OCI-LY1 (cell line): ENCODE data around the gene KLC1.

ENCODE experiments used
- H2AFZ ChIP-seq: fragments of 200-600 bp; sonication (generic), shearing (Covaris generic); 2 replicates; pipeline ENCODE4 v1.6.0; 2014; ENCODE audit warnings: antibody characterized with exemption, mild to moderate bottlenecking, low read length
- H3F3A ChIP-seq: fragments of 200-600 bp; sonication (generic), shearing (Covaris generic); 2 replicates; pipeline ENCODE4 v1.6.0; 2014; ENCODE audit warnings: mild to moderate bottlenecking, antibody characterized with exemption, low read length, moderate library complexity; ENCODE audit not compliant: insufficient read depth
- H3K27ac ChIP-seq: fragments of 200-600 bp; sonication (generic); 2 replicates; pipeline ENCODE4 v1.5.1; 2014; ENCODE audit warnings: low read length, mixed run types, mild to moderate bottlenecking, low read depth; ENCODE audit not compliant: poor library complexity, severe bottlenecking
- H3K27me3 ChIP-seq: fragments of 200-600 bp; sonication (generic); 2 replicates; pipeline ENCODE4 v1.6.0; 2014; ENCODE audit warnings: antibody characterized with exemption, mild to moderate bottlenecking, low read length, moderate library complexity; ENCODE audit not compliant: insufficient read depth
- H3K36me3 ChIP-seq: fragments of 200-600 bp; sonication (generic); 2 replicates; pipeline ENCODE4 v1.6.1; 2014; ENCODE audit warnings: mild to moderate bottlenecking, antibody characterized with exemption, low read length, moderate library complexity, mixed read lengths; ENCODE audit not compliant: insufficient read depth
- H3K4me1 ChIP-seq: fragments of 200-600 bp; sonication (generic); 2 replicates; pipeline ENCODE4 v1.5.1; 2014; ENCODE audit warnings: mild to moderate bottlenecking, low read length, moderate library complexity; ENCODE audit not compliant: insufficient read depth, severe bottlenecking
- H3K4me2 ChIP-seq: fragments of 200-600 bp; sonication (generic), shearing (Covaris generic); 2 replicates; pipeline ENCODE4 v1.6.1; 2014; ENCODE audit warnings: low read length
- H3K4me3 ChIP-seq: fragments of 200-600 bp; sonication (generic); 2 replicates; pipeline ENCODE4 v1.5.1; 2014; ENCODE audit warnings: low read length, low read depth, mild to moderate bottlenecking, mixed read lengths; ENCODE audit not compliant: poor library complexity, severe bottlenecking
- H3K79me2 ChIP-seq: fragments of 200-600 bp; shearing (Covaris generic); 2 replicates; pipeline ENCODE4 v1.6.1; 2016; ENCODE audit warnings: mixed run types, low read length, mixed read lengths; ENCODE audit not compliant: insufficient read depth
- H3K9ac ChIP-seq: fragments of 200-600 bp; sonication (generic), shearing (Covaris generic); 2 replicates; pipeline ENCODE4 v1.6.1; 2014; ENCODE audit warnings: mild to moderate bottlenecking, low read length, mixed read lengths
- H3K9me2 ChIP-seq: fragments of 200-600 bp; sonication (generic), shearing (Covaris generic); 2 replicates; pipeline ENCODE4 v1.6.1; 2014; ENCODE audit warnings: low read depth, mild to moderate bottlenecking, low read length, mixed read lengths
- H3K9me3 ChIP-seq: fragments of 200-600 bp; shearing (Covaris generic); 2 replicates; pipeline ENCODE4 v1.6.1; 2014; ENCODE audit warnings: low read length, mixed read lengths
- H4K20me1 ChIP-seq: fragments of 200-600 bp; sonication (generic), shearing (Covaris generic); 2 replicates; pipeline ENCODE4 v1.6.0; 2016; ENCODE audit warnings: mild to moderate bottlenecking, low read length; ENCODE audit not compliant: insufficient read depth
- CTCF ChIP-seq: fragments of 200-600 bp; sonication (generic), shearing (Covaris generic); IDR thresholded peaks from 2 replicates; pipeline ENCODE4 v1.5.1; 2017; ENCODE audit warnings: mild to moderate bottlenecking, antibody characterized with exemption, low read length, moderate library complexity, mixed read lengths
- EZH2 ChIP-seq: fragments of 200-600 bp; sonication (generic), shearing (Covaris generic); IDR thresholded peaks from 2 replicates; pipeline ENCODE4 v1.8.0; 2017; ENCODE audit warnings: borderline replicate concordance, mixed run types, mild to moderate bottlenecking, antibody characterized with exemption, low read length, moderate library complexity, mixed read lengths

Gene KLC1

GRCh38 chr14:103584326-103584915 is 44.6 kb upstream of the KLC1 start:
- no peak overlapping the region for H3K9ac ChIP-seq
- H3F3A ChIP-seq, result no peaks in the 10 kb centered on the region
- no peak overlapping the region for H3K27ac ChIP-seq
- H3K79me2 ChIP-seq, result no peaks in the 10 kb centered on the region
- H4K20me1 ChIP-seq, result no peaks in the 10 kb centered on the region
- no peak overlapping the region for H3K4me3 ChIP-seq
- no peaks in the 10 kb centered on the region for H3K9me3 ChIP-seq
- no peaks in the 10 kb centered on the region for H3K27me3 ChIP-seq
- TF ChIP-seq EZH2, result no peak
- no peak overlapping the region for H3K4me2 ChIP-seq
- no peak overlapping the region for H2AFZ ChIP-seq
- H3K36me3 ChIP-seq, result peaks cover 17% of the 10 kb centered on the region
- H3K9me2 ChIP-seq, result no peaks in the 10 kb centered on the region
- H3K4me1 ChIP-seq, result no peaks in the 10 kb centered on the region

- H2AFZ ChIP-seq, result no peak overlapping the region
- H3K79me2 ChIP-seq, result no peaks in the 10 kb centered on the region
- no peaks in the 10 kb centered on the region for H3F3A ChIP-seq
- H3K27ac ChIP-seq, result peak overlapping the region; percentile 57
- no peaks in the 10 kb centered on the region for H3K9me3 ChIP-seq
- no peak overlapping the region for H3K4me3 ChIP-seq
- TF ChIP-seq CTCF, result no peak
- TF ChIP-seq EZH2, result no peak
- no peaks in the 10 kb centered on the region for H3K27me3 ChIP-seq
- H4K20me1 ChIP-seq, result no peaks in the 10 kb centered on the region
- peaks cover 14% of the 10 kb centered on the region for H3K36me3 ChIP-seq
- H3K9ac ChIP-seq, result no peak overlapping the region; the same call in 1 of the 2 replicates
- no peaks in the 10 kb centered on the region for H3K9me2 ChIP-seq
- H3K4me1 ChIP-seq, result peaks cover 30% of the 10 kb centered on the region
- H3K4me2 ChIP-seq, result peak overlapping the region; percentile 10
Observed at GRCh38 chr14:103593577-103593976, 35.4 kb upstream of the KLC1 start.

- H3K9me3 ChIP-seq, result no peaks in the 10 kb centered on the region
- H3K36me3 ChIP-seq, result peaks cover 10% of the 10 kb centered on the region
- TF ChIP-seq EZH2, result no peak
- H3K27ac ChIP-seq, result peak overlapping the region; percentile 57
- H2AFZ ChIP-seq, result no peak overlapping the region
- no peaks in the 10 kb centered on the region for H4K20me1 ChIP-seq
- H3F3A ChIP-seq, result no peaks in the 10 kb centered on the region
- H3K27me3 ChIP-seq, result no peaks in the 10 kb centered on the region
- H3K4me1 ChIP-seq, result peaks cover 30% of the 10 kb centered on the region
- H3K4me2 ChIP-seq, result peak overlapping the region; percentile 10; the same call in 1 of the 2 replicates
- no peak overlapping the region for H3K4me3 ChIP-seq
- no peak overlapping the region; the same call in 1 of the 2 replicates for H3K9ac ChIP-seq
- H3K9me2 ChIP-seq, result no peaks in the 10 kb centered on the region
- no peaks in the 10 kb centered on the region for H3K79me2 ChIP-seq
Observed at GRCh38 chr14:103594265-103594664, 34.7 kb upstream of the KLC1 start.

GRCh38 chr14:103597623-103598377 is 31.2 kb upstream of the KLC1 start:
- no peaks in the 10 kb centered on the region for H3K79me2 ChIP-seq
- H3K27me3 ChIP-seq, result no peaks in the 10 kb centered on the region
- H3K9me2 ChIP-seq, result no peaks in the 10 kb centered on the region
- H3F3A ChIP-seq, result no peaks in the 10 kb centered on the region
- H3K36me3 ChIP-seq, result no peaks in the 10 kb centered on the region
- H3K4me2 ChIP-seq, result no peak overlapping the region
- TF ChIP-seq EZH2, result no peak
- no peak for TF ChIP-seq CTCF
- H3K9ac ChIP-seq, result no peak overlapping the region
- no peak overlapping the region for H2AFZ ChIP-seq
- no peak overlapping the region for H3K4me3 ChIP-seq
- H3K9me3 ChIP-seq, result no peaks in the 10 kb centered on the region
- H3K4me1 ChIP-seq, result peaks cover 30% of the 10 kb centered on the region
- H3K27ac ChIP-seq, result no peak overlapping the region
- no peaks in the 10 kb centered on the region for H4K20me1 ChIP-seq
